Right lobe of liver (tissue), 6 donors: ENCODE data around the gene NUP35. TPM values are rescaled to one million over a fixed set of nuclear protein-coding genes. Genes with fewer than 3 reads are reported as not detected.

Experiments
- ATAC-seq, 4 donors: fragments of 200-7000 bp; cut with Tn5 transposase; one replicate each; pipeline ENCODE4 v1.9.1; 2020; ENCODE audit warnings: mild to moderate bottlenecking in 4 of 4, moderate library complexity in 4 of 4
- DNase-seq, 3 donors: peaks; one replicate each; pipeline ENCODE4 v3.0.0-alpha.2; 2020
- H3K27ac ChIP-seq, 3 donors: fragments of 200-600 bp; one replicate each; pipeline ENCODE4 v1.8.0; 2022
- H3K27me3 ChIP-seq, 2 donors: fragments of 200-600 bp; one replicate each; pipeline ENCODE4 v1.8.0; 2022
- H3K36me3 ChIP-seq, 4 donors: fragments of 200-600 bp; sonication (generic) in 1 of 4; one replicate each; pipeline versions ENCODE4 v1.5.1 to v1.8.0; 2017 to 2022; ENCODE audit warnings: control low read depth in 1 of 4
- H3K4me1 ChIP-seq, 4 donors: fragments of 200-600 bp; sonication (generic) in 1 of 4; one replicate each; pipeline versions ENCODE4 v1.5.1 to v1.8.0; 2017 to 2022; ENCODE audit warnings: control low read depth in 1 of 4
- H3K4me3 ChIP-seq, 3 donors: fragments of 200-600 bp; one replicate each; pipeline ENCODE4 v1.8.0; 2022
- H3K9me3 ChIP-seq, 4 donors: fragments of 200-600 bp; sonication (generic) in 1 of 4; one replicate each; pipeline versions ENCODE4 v1.5.1 to v1.8.0; 2017 to 2022; ENCODE audit warnings: control low read depth in 1 of 4
- CTCF ChIP-seq, 4 donors: fragments of 200-600 bp in 3 of 4; fragments of 450-650 bp in 1 of 4; IDR thresholded peaks; one replicate each; pipeline versions ENCODE4 v1.5.1 to v1.8.0; 2016 to 2022; ENCODE audit warnings: antibody characterized with exemption in 4 of 4, mild to moderate bottlenecking in 2 of 4
- POLR2A ChIP-seq: fragments of 450-650 bp; IDR thresholded peaks from one replicate; pipeline ENCODE4 v1.6.1; 2017; ENCODE audit warnings: antibody characterized with exemption, mild to moderate bottlenecking
- WGBS: methylation state at CpG from one replicate; pipeline ENCODE4 v1.1.6; 2018; ENCODE audit warnings: low coverage, low lambda C conversion rate; ENCODE audit not compliant: insufficient coverage; ENCODE audit errors: missing lambda C conversion rate; 5-methylcytosine and 5-hydroxymethylcytosine counted together
- intact Hi-C, 2 donors: fragments of 100-400 bp; cut with DNase I; formaldehyde crosslinking; loops; one replicate each; pipeline versions ENCODE4 v1.11.2 to v1.14.1; 2022
- total RNA-seq, 6 experiments: library from RNA; depleted of rRNA in 2 of 6; stranded (reverse); fragments of >200 nt in 2 of 6; fragmentation: NEBNext Ultra II Directional in 3 of 6; extraction: Animal tissue kit (Norgen Biotek cat#: 25700) in 3 of 6; gene quantifications; one replicate each; pipeline versions ENCODE4 v1.1.0 to v1.2.4, GENCODE V29; 2016 to 2023
- donor health status: DM: no; HTN: yes; CAD: no.
- donor health status: DM: no; HTN: no; CAD: no.
- donor health status: DM: no; HTN: no; CAD: no.
- donor health status: DM: no; HTN: yes; CAD: no.
- donor health status: DM: no; HTN: yes; CAD: no.

NUP35 gene
- total RNA-seq, 6 experiments from 2014 or later = 8.7 to 12.9 (median 11.2) TPM

- TF ChIP-seq POLR2A (no peak), CTCF (IDR thresholded peaks at IDR 0.05) (no peak)
- WGBS = 75% methylated on average over 1 of the region's 1 CpG
- H3K9me3 ChIP-seq = no peaks in the 10 kb centered on the region
- H3K27ac ChIP-seq = no peak overlapping the region
- no peaks in the 10 kb centered on the region for H3K27me3 ChIP-seq
- H3K36me3 ChIP-seq = no peaks in the 10 kb centered on the region
- ATAC-seq (no peak), DNase-seq (no peak)
- no peak overlapping the region for H3K4me3 ChIP-seq
- intact Hi-C loops = no loop called here
- H3K4me1 ChIP-seq = no peaks in the 10 kb centered on the region
Measured at GRCh38 chr2:183081911-183082310, 42.3 kb upstream of the NUP35 start.

GRCh38 chr2:183088061-183088460, 36.2 kb upstream of the NUP35 start:
- TF ChIP-seq POLR2A (no peak), CTCF (IDR thresholded peaks at IDR 0.05) (no peak)
- Histone ChIP-seq H3K27me3 (no peaks in the 10 kb centered on the region), H3K4me1 (no peaks in the 10 kb centered on the region), H3K36me3 (no peaks in the 10 kb centered on the region), H3K4me3 (no peak overlapping the region), H3K27ac (no peak overlapping the region), H3K9me3 (no peaks in the 10 kb centered on the region)
- ATAC-seq = no peak
- intact Hi-C loops = no loop called here
- no peak for DNase-seq
- WGBS = 65% methylated on average over 3 of the region's 3 CpGs

GRCh38 chr2:183089192-183089851, 34.9 kb upstream of the NUP35 start:
- H3K36me3 ChIP-seq = no peaks in the 10 kb centered on the region
- no peaks in the 10 kb centered on the region for H3K9me3 ChIP-seq
- H3K4me3 ChIP-seq = no peak overlapping the region
- peak in 1 of 4 donors; percentile 39 for ATAC-seq
- H3K27me3 ChIP-seq = no peaks in the 10 kb centered on the region
- WGBS = 90% methylated on average over 5 of the region's 6 CpGs
- no peak for DNase-seq
- H3K27ac ChIP-seq = no peak overlapping the region
- intact Hi-C loops = no loop called here
- no peaks in the 10 kb centered on the region for H3K4me1 ChIP-seq
- TF ChIP-seq POLR2A (no peak), CTCF (IDR thresholded peaks at IDR 0.05) (no peak)

GRCh38 chr2:183091318-183091953, 32.8 kb upstream of the NUP35 start:
- H3K27ac ChIP-seq = no peak overlapping the region
- H3K9me3 ChIP-seq = no peaks in the 10 kb centered on the region
- DNase-seq (peak in 1 of 3 donors; percentile 48), ATAC-seq (peak; percentile 33 to 77 (median 60))
- H3K36me3 ChIP-seq = no peaks in the 10 kb centered on the region
- 59% methylated on average over 7 of the region's 7 CpGs for WGBS
- intact Hi-C loops = no loop called here
- H3K4me1 ChIP-seq = no peaks in the 10 kb centered on the region
- TF ChIP-seq POLR2A (no peak), CTCF (IDR thresholded peaks at IDR 0.05) (no peak)
- no peaks in the 10 kb centered on the region for H3K27me3 ChIP-seq
- H3K4me3 ChIP-seq = peak overlapping the region in 2 of 3 donors; percentile 4 to 27
